ENCODE measurements around the gene BTBD6. TPM values are rescaled to one million over a fixed set of nuclear protein-coding genes. Genes with fewer than 3 reads are reported as not detected.

The BTBD6 gene
- polyA plus RNA-seq, 1 experiment, result 27.3 TPM

DNA sequence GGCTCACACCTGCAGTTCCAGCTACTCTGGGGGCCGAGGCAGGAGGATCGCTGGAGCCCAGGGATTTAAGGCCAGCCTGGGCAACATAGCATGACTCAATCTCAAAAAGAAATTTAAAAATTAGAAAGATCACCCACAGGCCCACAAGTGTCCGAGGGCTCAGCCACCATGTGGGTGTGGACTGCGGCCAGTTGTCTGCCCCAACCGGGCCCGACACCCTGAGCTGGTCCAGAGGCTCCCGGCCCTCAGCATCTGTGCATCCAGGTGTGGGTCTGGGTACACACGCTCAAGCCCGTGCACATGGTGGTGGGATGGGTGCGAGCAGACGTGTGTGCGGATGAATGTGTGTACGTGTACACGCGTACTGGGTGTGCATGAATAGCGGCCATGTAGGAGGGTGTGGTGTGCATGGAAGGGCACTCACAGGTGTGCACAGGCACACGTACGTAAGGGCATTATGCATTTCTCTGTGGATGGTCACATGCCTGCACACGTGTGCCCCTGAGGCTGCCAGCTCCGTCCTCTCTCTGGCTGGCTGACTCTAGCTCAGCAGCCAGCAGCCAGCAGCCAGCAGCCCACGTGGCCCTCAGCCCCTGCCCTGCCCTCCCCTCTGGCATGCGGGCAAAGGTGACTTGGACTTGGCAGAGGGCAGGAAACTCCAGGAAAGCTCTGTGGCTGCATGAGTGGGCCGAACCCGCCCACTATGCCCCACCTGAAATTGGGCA lies 44.0 kb upstream of the BTBD6 start:
- H3K4me3 ChIP-seq (ENCODE audit: low read depth, low read length), result no peak overlapping the region
- POLR2A ChIA-PET, result no interaction called here
- TF ChIP-seq, protein P1, sequence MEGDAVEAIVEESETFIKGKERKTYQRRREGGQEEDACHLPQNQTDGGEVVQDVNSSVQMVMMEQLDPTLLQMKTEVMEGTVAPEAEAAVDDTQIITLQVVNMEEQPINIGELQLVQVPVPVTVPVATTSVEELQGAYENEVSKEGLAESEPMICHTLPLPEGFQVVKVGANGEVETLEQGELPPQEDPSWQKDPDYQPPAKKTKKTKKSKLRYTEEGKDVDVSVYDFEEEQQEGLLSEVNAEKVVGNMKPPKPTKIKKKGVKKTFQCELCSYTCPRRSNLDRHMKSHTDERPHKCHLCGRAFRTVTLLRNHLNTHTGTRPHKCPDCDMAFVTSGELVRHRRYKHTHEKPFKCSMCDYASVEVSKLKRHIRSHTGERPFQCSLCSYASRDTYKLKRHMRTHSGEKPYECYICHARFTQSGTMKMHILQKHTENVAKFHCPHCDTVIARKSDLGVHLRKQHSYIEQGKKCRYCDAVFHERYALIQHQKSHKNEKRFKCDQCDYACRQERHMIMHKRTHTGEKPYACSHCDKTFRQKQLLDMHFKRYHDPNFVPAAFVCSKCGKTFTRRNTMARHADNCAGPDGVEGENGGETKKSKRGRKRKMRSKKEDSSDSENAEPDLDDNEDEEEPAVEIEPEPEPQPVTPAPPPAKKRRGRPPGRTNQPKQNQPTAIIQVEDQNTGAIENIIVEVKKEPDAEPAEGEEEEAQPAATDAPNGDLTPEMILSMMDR (IDR thresholded peaks at IDR 0.05; ENCODE audit: low read depth, low read length), result no peak
- no peaks in the 10 kb centered on the region for H3K27me3 ChIP-seq (ENCODE audit: control insufficient read depth, insufficient read depth, low read length)
- H3K9me3 ChIP-seq (ENCODE audit: control insufficient read depth, insufficient read depth, low read length), result no peaks in the 10 kb centered on the region; the same call in 1 of the 2 replicates
- DNase-seq (ENCODE audit: low read depth, low spot score), result no peak
- CTCF ChIA-PET, result interaction anchor here (0.6 to 1.6 kb wide), 2 partner anchors 62 to 148 kb away, joined by 7 to 8 read pairs; no protein-coding TSS in a partner anchor
- no peak overlapping the region for H3K27ac ChIP-seq (ENCODE audit: low read depth, low read length)

DNA sequence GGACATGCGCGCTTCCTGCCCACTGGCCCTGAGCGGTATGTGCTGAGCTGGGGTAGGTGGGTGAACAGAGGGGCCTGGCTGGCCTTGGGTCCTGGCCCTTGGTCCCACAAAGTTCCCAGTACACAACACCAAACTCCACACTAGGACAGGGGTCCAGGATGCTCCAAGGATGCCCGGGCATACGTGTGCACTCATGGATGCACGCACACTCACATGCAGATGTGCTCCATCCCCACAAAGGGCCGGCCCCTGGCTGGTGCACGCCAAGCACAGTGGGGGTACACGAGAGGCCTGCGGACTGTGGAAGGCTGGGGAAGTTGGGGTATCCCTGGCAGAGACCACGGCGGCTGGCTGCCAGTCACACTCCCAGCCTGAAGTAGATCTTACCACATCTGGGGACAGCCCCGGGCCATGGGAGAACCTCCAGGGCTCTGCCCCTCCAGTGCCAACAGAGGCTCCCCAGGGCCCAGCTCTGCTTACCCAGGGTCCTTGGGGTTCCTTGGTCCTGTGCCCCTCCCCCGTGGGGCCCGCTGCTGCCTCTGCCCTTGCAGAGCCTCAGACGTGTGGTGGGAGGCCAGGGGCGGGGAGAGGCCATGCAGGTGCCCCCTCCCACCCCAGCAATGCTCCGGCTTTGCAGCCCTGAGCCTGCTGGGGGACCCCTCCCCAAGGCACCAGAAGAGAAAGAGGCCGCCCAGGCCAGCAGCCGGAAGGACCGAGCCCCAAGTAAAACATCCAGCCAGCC lies 43.2 kb upstream of the BTBD6 start:
- no peak overlapping the region for H3K27ac ChIP-seq (ENCODE audit: low read depth, low read length)
- POLR2A ChIA-PET, result no interaction called here
- no peak for DNase-seq (ENCODE audit: low read depth, low spot score)
- no peaks in the 10 kb centered on the region; the same call in 1 of the 2 replicates for H3K9me3 ChIP-seq (ENCODE audit: control insufficient read depth, insufficient read depth, low read length)
- H3K4me3 ChIP-seq (ENCODE audit: low read depth, low read length), result no peak overlapping the region
- CTCF ChIA-PET, result no interaction called here
- TF ChIP-seq, protein P1 (IDR thresholded peaks at IDR 0.05; ENCODE audit: low read depth, low read length), result no peak
- H3K27me3 ChIP-seq (ENCODE audit: control insufficient read depth, insufficient read depth, low read length), result no peaks in the 10 kb centered on the region

DNA sequence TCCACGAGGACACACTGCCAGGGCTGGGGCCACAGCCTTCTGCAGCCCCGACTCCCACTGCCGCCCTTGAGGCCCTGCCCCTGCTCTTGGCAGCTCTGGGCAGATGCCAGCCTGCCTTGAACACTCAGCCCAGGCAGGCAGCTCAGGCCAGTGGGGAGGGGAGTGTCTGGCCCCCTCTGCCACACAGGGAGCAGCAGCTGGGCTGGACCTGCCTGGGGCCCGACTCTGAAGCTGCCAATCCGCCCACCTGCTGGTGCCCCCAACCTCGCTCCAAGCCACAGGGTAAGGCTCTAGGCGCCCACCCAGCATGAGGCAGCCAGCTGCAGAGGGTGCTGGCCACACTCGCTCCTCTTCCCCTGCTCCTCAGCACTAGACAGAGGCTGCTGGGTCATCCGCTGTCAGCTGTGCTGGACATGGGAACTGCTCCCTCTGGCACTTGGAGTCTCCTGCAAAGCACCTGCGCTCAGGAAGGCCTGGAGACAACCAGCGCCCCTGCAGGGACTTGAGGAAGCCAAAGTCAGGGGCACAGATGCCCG lies 42.6 kb upstream of the BTBD6 start:
- Histone ChIP-seq H3K4me3 (ENCODE audit: low read depth, low read length) (no peak overlapping the region), H3K27me3 (ENCODE audit: control insufficient read depth, insufficient read depth, low read length) (no peaks in the 10 kb centered on the region), H3K9me3 (ENCODE audit: control insufficient read depth, insufficient read depth, low read length) (no peaks in the 10 kb centered on the region; the same call in 1 of the 2 replicates), H3K27ac (ENCODE audit: low read depth, low read length) (no peak overlapping the region)
- CTCF ChIA-PET, result no interaction called here
- TF ChIP-seq, protein P1 (IDR thresholded peaks at IDR 0.05; ENCODE audit: low read depth, low read length), result no peak
- DNase-seq (ENCODE audit: low read depth, low spot score), result no peak
- POLR2A ChIA-PET, result no interaction called here

DNA sequence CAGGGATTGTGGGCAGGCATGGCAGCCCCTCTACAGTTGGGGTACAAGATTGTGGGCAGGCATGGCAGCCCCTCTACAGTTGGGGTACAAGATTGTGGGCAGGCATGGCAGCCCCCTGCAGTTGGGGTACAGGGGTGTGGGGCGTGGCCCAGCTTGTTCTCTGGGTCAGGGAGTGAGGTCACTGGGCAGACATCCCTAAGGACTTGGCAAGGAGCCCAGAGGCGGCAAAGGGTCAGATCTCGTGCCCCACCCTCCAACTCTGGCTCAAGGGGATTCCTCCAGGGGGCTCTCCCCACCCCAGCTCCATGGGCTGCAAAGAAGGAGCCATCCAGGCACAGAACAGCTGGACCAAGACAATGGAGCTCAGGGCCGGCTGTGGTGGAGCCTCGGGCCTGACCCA lies 41.5 kb upstream of the BTBD6 start:
- POLR2A ChIA-PET, result interaction anchor here (0.8 kb wide), 1 partner anchor 94 kb away, joined by 9 read pairs; the partner anchor contains the start of gene BRF1
- CTCF ChIA-PET, result interaction anchor here (0.7 to 1.5 kb wide), 2 partner anchors 54 to 145 kb away, joined by 3 to 5 read pairs; no protein-coding TSS in a partner anchor
- Histone ChIP-seq H3K27me3 (ENCODE audit: control insufficient read depth, insufficient read depth, low read length) (no peaks in the 10 kb centered on the region), H3K9me3 (ENCODE audit: control insufficient read depth, insufficient read depth, low read length) (no peaks in the 10 kb centered on the region; the same call in 1 of the 2 replicates), H3K27ac (ENCODE audit: low read depth, low read length) (no peak overlapping the region), H3K4me3 (ENCODE audit: low read depth, low read length) (no peak overlapping the region)
- no peak for DNase-seq (ENCODE audit: low read depth, low spot score)
- TF ChIP-seq, protein P1 (IDR thresholded peaks at IDR 0.05; ENCODE audit: low read depth, low read length), result no peak

All from AG04450 (cell line).